PC-3 (cell line): Measurements from ENCODE around the gene FCHO1.

ENCODE experiments used
- EZH2 ChIP-seq: fragments of 300-600 bp; sonication (generic); IDR thresholded peaks from one replicate; pipeline ENCODE4 v1.6.1; 2017; ENCODE audit warnings: antibody characterized with exemption, mild to moderate bottlenecking, low read length; ENCODE audit not compliant: unreplicated experiment
- EZH2phosphoT487 ChIP-seq: fragments of 300-600 bp; sonication (generic); IDR thresholded peaks from 2 replicates; pipeline ENCODE4 v1.6.1; 2018; ENCODE audit warnings: mild to moderate bottlenecking, antibody characterized with exemption, low read length, borderline replicate concordance
- TF ChIP-seq, protein P1 (sequence below): fragments of 300-600 bp; sonication (generic); conservative IDR thresholded peaks from 2 replicates; pipeline ENCODE4 v1.5.1; 2017; ENCODE audit warnings: antibody characterized with exemption, low read depth, mild to moderate bottlenecking, low read length

GRCh38 chr19:17716309-17716929 is 34.9 kb upstream of the FCHO1 start:
- TF ChIP-seq, protein P1, sequence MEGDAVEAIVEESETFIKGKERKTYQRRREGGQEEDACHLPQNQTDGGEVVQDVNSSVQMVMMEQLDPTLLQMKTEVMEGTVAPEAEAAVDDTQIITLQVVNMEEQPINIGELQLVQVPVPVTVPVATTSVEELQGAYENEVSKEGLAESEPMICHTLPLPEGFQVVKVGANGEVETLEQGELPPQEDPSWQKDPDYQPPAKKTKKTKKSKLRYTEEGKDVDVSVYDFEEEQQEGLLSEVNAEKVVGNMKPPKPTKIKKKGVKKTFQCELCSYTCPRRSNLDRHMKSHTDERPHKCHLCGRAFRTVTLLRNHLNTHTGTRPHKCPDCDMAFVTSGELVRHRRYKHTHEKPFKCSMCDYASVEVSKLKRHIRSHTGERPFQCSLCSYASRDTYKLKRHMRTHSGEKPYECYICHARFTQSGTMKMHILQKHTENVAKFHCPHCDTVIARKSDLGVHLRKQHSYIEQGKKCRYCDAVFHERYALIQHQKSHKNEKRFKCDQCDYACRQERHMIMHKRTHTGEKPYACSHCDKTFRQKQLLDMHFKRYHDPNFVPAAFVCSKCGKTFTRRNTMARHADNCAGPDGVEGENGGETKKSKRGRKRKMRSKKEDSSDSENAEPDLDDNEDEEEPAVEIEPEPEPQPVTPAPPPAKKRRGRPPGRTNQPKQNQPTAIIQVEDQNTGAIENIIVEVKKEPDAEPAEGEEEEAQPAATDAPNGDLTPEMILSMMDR: peak; percentile 45; the same call in 1 of the 2 replicates
- TF ChIP-seq EZH2: no peak
- no peak for TF ChIP-seq EZH2phosphoT487
